Ovary (tissue), 3 donors: Measurements from ENCODE around the gene CYB5R4.

Source experiments
- CTCF ChIP-seq, 3 donors: fragments of 450-650 bp in 2 of 3; fragments of 200-600 bp in 1 of 3; IDR thresholded peaks; one replicate each; pipeline versions ENCODE4 v1.5.1 to v1.8.0; 2016 to 2022; ENCODE audit warnings: antibody characterized with exemption in 3 of 3, mild to moderate bottlenecking in 1 of 3
- EP300 ChIP-seq: sonication (generic); formaldehyde crosslinking; IDR thresholded peaks from one replicate; pipeline ENCODE4 v1.6.1; 2017; ENCODE audit warnings: antibody characterized with exemption
- donor health status: DM: no; HTN: no; CAD: no.

DNA sequence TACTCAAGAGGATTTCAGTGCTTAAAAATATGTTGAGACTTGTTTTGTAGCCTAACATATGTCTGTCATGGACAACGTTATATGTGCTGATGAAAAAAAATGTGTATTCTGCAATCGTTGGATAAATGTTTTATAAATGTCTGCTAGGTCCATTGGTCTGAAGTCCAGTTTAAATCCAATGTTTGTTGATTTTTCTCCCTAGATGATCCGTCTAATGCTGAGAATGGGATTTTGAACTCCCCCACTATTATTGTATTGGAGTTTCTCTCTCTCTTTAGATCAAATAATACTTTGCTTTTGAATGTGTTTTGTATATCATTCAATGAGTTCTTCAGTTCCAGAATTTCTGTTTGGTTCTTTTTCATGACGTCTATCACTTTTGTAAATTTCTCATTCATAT, 44.9 kb downstream of the CYB5R4 start:
- TF ChIP-seq CTCF (IDR thresholded peaks at IDR 0.05) (no peak), EP300 (no peak)
